ENCODE measurements around the gene PYCR2. TPM values are rescaled to one million over a fixed set of nuclear protein-coding genes. Genes with fewer than 3 reads are reported as not detected.
"Not testable (repeated sequence)": the region's sequence is repeated elsewhere in the genome, so short reads cannot be mapped to it uniquely, and the experiment has no call there.

PYCR2 gene
- total RNA-seq, 1 donor from 2014 or later = 109 TPM

DNA sequence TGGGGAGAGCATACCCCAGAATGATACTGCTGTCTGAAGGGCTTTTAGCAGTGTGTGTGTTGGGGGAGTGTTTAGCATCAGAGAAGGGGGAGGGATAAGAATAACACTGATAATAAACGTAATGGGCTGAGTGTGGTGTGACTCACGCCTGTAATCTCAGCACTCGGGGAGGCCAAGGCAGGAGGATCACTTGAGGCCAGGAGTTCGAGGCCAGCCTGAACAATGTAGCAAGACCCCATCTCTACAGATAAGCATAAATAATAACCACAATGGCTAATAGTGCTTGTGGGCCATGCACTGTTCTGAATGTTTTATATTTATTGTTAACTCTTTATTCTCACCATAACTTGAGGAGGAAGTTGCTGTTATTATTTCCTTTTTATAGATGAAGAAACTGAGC, 19.5 kb upstream of the PYCR2 start:
- ATAC-seq (ENCODE audit: low read depth) = no peak
- Mint-ChIP-seq H3K4me3 (no peak overlapping the region), H3K27ac (no peak overlapping the region), H3K27me3 (peaks cover 15% of the 10 kb centered on the region), H3K9me3 (no peaks in the 10 kb centered on the region), H3K4me1 (peaks cover 9% of the 10 kb centered on the region), H3K36me3 (ENCODE audit: low read depth) (no peaks in the 10 kb centered on the region)
- TF ChIP-seq, protein P1, sequence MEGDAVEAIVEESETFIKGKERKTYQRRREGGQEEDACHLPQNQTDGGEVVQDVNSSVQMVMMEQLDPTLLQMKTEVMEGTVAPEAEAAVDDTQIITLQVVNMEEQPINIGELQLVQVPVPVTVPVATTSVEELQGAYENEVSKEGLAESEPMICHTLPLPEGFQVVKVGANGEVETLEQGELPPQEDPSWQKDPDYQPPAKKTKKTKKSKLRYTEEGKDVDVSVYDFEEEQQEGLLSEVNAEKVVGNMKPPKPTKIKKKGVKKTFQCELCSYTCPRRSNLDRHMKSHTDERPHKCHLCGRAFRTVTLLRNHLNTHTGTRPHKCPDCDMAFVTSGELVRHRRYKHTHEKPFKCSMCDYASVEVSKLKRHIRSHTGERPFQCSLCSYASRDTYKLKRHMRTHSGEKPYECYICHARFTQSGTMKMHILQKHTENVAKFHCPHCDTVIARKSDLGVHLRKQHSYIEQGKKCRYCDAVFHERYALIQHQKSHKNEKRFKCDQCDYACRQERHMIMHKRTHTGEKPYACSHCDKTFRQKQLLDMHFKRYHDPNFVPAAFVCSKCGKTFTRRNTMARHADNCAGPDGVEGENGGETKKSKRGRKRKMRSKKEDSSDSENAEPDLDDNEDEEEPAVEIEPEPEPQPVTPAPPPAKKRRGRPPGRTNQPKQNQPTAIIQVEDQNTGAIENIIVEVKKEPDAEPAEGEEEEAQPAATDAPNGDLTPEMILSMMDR (IDR thresholded peaks at IDR 0.05) = no peak
- DNase-seq = no peak
- CTCF ChIA-PET = no interaction called here
- intact Hi-C loops (cut with micrococcal nuclease) = no loop called here
- POLR2A ChIA-PET = interaction anchor here (1.3 kb wide), 1 partner anchor 477 kb away, joined by 3 read pairs; no protein-coding TSS in a partner anchor

DNA sequence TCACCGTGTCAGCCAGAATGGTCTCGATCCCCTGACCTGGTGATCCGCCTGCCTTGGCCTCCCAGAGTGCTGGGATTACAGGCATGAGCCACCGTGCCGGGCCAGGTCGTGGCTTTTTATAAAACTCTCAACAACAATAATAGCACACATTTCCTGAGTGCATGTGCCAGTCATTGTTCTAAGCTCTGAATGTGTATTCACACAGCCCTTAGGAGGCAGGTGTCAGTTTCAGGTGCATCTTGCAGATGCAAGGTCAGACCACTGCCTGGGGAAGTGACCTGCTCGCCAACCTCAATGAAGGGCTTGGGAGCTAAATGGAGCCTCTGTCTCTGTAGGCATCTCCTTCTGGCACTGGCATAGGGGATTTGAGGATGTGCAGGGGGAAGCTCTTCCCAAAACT, 18.5 kb upstream of the PYCR2 start:
- ChIA-PET CTCF (no interaction called here), POLR2A (no interaction called here)
- DNase-seq (no peak), ATAC-seq (ENCODE audit: low read depth) (no peak)
- peaks cover 9% of the 10 kb centered on the region for H3K4me1 Mint-ChIP-seq
- TF ChIP-seq, protein P1 (IDR thresholded peaks at IDR 0.05) = no peak
- peaks cover 11% of the 10 kb centered on the region for H3K27me3 Mint-ChIP-seq
- intact Hi-C loops (cut with micrococcal nuclease) = no loop called here
- H3K4me3 Mint-ChIP-seq = no peak overlapping the region
- no peaks in the 10 kb centered on the region for H3K36me3 Mint-ChIP-seq (ENCODE audit: low read depth)
- H3K27ac Mint-ChIP-seq = no peak overlapping the region
- no peaks in the 10 kb centered on the region for H3K9me3 Mint-ChIP-seq

DNA sequence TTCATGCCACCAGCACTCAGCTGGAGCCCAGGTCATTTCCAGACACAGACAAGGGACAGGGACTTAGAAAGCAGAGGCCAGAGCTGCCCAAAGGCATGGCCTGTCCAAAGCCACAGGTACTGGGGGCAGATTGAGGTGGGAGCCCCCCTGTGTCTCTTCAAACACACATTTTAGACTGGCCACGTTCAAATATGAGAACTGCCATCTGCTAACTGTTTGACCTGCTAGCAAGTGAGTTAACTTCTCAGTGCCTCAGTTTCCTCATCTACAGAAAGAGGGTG, 17.8 kb upstream of the PYCR2 start:
- peaks cover 8% of the 10 kb centered on the region for H3K27me3 Mint-ChIP-seq
- no peak overlapping the region for H3K4me3 Mint-ChIP-seq
- H3K27ac Mint-ChIP-seq = no peak overlapping the region
- no peak for ATAC-seq (ENCODE audit: low read depth)
- TF ChIP-seq, protein P1 (IDR thresholded peaks at IDR 0.05) = no peak
- DNase-seq = no peak
- POLR2A ChIA-PET = no interaction called here
- CTCF ChIA-PET = no interaction called here
- H3K9me3 Mint-ChIP-seq = no peaks in the 10 kb centered on the region
- intact Hi-C loops (cut with micrococcal nuclease) = no loop called here
- H3K4me1 Mint-ChIP-seq = peaks cover 9% of the 10 kb centered on the region
- no peaks in the 10 kb centered on the region for H3K36me3 Mint-ChIP-seq (ENCODE audit: low read depth)

- intact Hi-C loops (cut with micrococcal nuclease) = no loop called here
- ChIA-PET CTCF (no interaction called here), POLR2A (interaction anchor here (0.5 to 0.6 kb wide), 2 partner anchors 41 to 87 kb away, joined by 3 read pairs; no protein-coding TSS in a partner anchor)
- DNase-seq (no peak), ATAC-seq (ENCODE audit: low read depth) (no peak)
- no peak within 1 kb of the TSS for H3K4me3 Mint-ChIP-seq
- H3K36me3 Mint-ChIP-seq (ENCODE audit: low read depth) = no peaks in the 10 kb centered on the region
- H3K4me1 Mint-ChIP-seq = peaks cover 9% of the 10 kb centered on the region
- H3K9me3 Mint-ChIP-seq = no peaks in the 10 kb centered on the region
- TF ChIP-seq, protein P1 (IDR thresholded peaks at IDR 0.05) = no peak
- peaks cover 8% of the 10 kb centered on the region for H3K27me3 Mint-ChIP-seq
- no peak within 1 kb of the TSS for H3K27ac Mint-ChIP-seq
Measured at GRCh38 chr1:225941187-225941941, 17.3 kb upstream of the PYCR2 start, which contains the start of gene LEFTY2. Gene LEFTY2 (minus strand): TSS chr1:225941220. CDS start chr1:225941140, 80 bp downstream.

- H3K27ac Mint-ChIP-seq = no peak overlapping the region
- POLR2A ChIA-PET = interaction anchor here (0.5 kb wide), 1 partner anchor 88 kb away, joined by 3 read pairs; no protein-coding TSS in a partner anchor
- H3K36me3 Mint-ChIP-seq (ENCODE audit: low read depth) = no peaks in the 10 kb centered on the region
- H3K4me1 Mint-ChIP-seq = peaks cover 9% of the 10 kb centered on the region
- TF ChIP-seq, protein P1 (IDR thresholded peaks at IDR 0.05) = no peak
- peaks cover 8% of the 10 kb centered on the region for H3K27me3 Mint-ChIP-seq
- CTCF ChIA-PET = no interaction called here
- no peak overlapping the region for H3K4me3 Mint-ChIP-seq
- no peak for ATAC-seq (ENCODE audit: low read depth)
- intact Hi-C loops (cut with micrococcal nuclease) = no loop called here
- no peak for DNase-seq
- H3K9me3 Mint-ChIP-seq = no peaks in the 10 kb centered on the region
Measured at GRCh38 chr1:225940385-225941151, 16.5 kb upstream of the PYCR2 start.

- DNase-seq; H3K9me3 Mint-ChIP-seq; H3K36me3 Mint-ChIP-seq (ENCODE audit: low read depth); intact Hi-C loops (cut with micrococcal nuclease); ATAC-seq (ENCODE audit: low read depth); H3K27ac Mint-ChIP-seq; POLR2A ChIA-PET; H3K4me1 Mint-ChIP-seq; H3K4me3 Mint-ChIP-seq; CTCF ChIA-PET; H3K27me3 Mint-ChIP-seq: not testable (repeated sequence)
Measured at GRCh38 chr1:225939939-225940310, 15.9 kb upstream of the PYCR2 start.

- H3K27me3 Mint-ChIP-seq; CTCF ChIA-PET; H3K36me3 Mint-ChIP-seq (ENCODE audit: low read depth); H3K27ac Mint-ChIP-seq; ATAC-seq (ENCODE audit: low read depth); H3K9me3 Mint-ChIP-seq; intact Hi-C loops (cut with micrococcal nuclease); H3K4me1 Mint-ChIP-seq; DNase-seq; H3K4me3 Mint-ChIP-seq: not testable (repeated sequence)
- POLR2A ChIA-PET = interaction anchor here (0.5 to 0.7 kb wide), 2 partner anchors 9 to 174 kb away, joined by 5 to 10 read pairs; no protein-coding TSS in a partner anchor
Measured at GRCh38 chr1:225939097-225939938, 15.3 kb upstream of the PYCR2 start.

All from activated B cell treated with CpG ODN at 0.5 μM for 24 hours (primary cell).